ENCODE measurements around the gene KREMEN1.
"Not testable (repeated sequence)": the region's sequence is repeated elsewhere in the genome, so short reads cannot be mapped to it uniquely, and the experiment has no call there.

Gene KREMEN1

DNA sequence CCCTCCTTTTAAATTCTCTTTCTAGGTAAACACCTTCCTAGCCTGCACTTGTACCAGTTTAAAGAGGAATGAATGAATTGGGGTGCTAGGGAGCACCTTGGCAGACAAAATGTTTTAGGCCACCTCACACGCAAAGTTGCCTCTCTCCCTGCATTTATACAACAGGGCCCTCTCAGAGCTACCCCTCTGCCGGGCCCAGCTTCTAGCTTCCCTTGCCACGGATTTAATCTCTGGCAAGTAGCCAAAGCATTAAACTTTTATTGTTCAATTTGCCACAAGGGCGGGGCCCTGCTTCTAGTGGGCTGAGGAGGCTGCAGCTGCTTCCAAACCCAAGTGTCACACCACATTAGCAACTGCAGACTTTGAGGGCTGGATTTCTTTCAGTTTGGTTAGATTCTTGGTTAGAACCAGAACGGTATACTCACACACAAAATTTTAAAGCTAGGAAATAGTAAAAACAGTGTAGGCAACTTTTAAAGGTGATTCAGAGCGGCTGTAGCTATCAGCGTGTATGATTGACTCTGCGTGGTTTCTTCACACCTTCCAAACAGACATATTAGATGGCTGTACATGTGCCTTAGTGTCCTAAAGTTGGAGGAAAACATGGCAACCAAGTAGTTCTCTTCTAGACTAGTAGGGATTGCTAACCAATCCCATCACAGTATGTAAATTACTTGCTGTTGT is 6.5 kb downstream of the KREMEN1 start:
- no peak for DNase-seq

DNA sequence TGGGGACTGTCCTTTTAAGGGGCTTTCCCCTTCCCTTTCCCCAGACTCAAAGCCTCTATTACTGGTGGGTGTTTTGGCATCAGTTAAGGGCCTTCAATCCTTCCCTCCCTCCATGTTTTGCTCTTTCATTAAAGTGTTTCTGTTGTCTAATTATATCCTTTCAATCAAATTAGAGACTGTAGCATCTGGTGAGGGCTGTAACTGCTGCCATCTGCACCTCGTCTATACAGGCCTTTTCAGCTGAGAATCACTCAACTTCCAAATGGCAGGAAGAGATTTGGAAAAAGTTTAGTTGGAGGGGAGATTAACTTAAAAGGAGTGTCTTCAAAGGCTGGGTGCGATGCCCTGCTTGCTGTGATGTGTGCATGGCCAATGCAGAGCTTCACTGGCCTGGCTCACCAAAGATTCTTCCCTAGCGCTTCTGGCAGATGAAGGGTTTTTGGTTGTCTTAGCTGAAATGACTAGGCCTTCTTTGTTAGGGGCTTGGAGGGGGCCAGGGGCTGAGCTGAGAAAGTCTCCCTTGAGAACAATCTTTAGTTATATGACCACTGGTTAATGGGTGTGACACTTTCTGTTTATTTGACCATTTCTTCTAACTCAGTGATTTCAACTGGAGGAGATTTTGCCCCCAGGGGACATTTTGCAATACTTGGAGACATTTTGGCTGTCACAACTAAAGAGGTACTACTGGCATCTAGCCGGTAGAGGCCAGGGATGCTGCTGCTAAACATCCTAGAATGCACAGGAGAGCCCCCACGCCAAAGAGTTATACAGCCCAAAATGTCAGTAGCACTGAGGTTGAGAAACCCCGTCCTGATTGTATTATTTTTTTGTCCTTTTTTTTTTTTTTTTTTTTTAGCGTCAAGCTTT is 7.5 kb downstream of the KREMEN1 start:
- DNase-seq = no peak

DNA sequence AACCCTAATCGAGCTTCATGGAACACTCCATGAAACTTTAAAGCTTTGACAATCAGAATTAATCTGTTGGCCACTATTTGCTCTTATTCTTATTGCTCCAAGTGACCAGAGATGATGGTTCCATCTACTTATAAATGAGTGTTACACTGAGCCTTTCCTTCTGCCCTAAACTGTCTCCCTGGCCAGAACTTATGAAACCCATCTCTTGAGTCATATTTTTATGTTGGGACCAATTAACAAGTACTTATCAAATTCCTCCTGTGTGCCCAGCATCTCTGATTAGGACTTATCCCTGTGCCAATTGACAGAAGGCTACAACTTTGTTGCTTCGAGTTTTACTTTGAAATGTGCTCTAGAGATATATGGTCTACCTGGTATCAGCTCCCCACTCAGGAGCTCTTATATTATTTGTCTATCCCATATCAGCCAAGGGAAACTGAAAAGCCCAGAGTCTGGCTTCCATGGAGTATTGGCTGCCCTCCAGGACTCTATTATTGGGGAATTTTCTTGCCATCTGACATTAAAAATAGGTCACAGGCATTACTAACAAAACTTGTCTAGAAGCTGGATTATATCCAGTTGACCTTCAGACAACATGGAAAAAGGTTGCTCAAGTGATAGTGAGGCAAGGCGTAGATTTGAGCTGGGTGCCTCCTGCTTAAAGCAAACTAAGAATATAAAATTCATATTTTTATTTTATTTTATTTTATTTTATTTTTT is 8.8 kb downstream of the KREMEN1 start:
- no peak for DNase-seq

DNA sequence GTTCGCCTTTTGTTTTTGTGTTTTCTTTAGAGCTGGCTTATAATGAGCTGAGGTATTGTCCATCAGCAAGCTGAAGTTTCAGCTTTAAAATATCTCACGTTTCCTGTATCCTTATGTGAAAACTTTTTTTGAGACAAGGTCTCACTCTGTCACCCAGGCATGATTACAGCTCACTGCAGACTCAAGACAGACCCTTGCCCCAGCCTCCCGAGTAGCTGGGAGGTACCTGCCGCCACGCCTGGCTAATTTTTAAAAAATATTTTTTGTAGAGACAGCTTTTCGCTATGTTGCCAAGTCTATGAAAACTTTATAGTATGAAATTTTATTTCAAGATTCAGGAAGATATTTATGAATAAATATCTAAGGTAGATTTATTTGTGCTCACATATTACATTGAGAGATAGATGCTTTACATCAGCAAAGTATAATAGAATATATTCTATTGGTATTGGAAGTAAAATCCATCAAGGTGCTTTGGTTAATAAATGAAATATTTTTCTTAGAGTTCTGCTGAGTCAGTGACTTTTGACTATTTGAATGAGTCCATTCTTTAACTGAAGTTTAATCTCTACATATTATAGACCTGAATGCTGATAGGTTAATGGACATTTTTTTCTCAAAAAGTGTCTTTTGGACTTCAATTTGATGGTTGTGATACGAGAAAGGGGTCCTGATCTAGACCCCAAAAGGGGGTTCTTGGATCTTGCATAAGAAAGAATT is 10.2 kb downstream of the KREMEN1 start:
- DNase-seq = no peak

DNA sequence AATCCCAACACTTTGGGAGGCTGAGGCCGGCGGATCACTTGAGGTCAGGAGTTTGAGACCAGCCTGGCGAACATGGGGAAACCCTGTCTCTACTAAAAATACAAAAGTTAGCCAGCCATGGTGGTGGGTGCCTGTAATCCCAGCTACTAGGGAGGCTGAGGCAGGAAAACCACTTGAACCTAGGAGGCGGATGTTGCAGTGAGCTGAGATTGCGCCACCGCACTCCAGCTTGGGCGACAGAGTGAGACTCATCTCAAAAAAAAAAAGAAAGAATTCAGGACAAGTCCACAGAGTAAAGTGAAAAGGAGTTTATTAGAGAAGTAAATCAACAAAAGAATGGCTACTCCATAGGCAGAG is 10.7 kb downstream of the KREMEN1 start:
- DNase-seq = not testable (repeated sequence)

DNA sequence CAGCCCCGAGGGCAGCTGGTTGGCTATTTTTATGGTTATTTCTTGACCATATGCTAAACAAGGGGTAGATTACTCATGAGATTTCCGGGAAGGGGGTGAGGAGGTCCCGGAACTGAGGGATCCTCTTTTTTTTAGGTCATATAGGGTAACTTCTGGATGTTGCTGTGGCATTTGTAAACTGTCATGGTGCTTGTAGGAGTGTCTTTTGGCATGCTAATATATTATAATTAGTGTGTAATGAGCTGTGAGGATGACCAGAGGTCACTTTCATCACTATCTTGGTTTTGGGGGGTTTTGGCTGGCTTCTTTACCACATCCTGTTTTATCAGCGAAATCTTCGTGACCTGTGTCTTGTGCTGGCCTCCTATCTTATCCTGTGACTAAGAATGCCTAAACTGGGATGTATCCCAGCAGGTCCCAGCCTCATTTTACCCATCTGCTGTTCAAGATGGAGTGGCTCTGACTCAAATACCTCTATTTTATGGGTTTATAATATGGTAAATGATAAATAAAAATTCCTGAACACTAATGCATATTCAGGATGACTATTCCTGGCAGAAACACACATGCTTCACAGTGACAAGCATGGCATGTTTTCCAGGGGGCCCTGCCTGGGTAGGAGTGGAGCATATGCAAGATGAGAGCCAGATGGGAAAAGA is 11.2 kb downstream of the KREMEN1 start:
- no peak for DNase-seq

DNA sequence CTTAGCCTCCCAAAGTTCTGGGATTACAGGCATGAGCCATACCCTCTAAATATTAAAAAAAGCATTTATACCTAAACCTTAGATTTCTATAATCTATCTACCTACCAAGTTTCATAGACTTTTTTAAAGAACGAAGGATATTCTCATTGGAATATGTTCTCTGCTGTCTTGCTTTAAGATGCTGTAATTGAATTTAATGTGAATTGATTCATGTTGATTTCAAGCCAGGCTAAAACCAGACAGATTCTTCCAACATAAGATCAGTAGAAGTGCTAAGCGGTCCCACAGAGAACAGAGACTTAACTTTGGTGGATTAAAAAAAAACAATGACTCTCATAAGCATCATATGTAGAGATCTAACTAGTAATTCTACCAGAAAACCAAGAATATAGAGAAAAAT is 14.2 kb downstream of the KREMEN1 start:
- DNase-seq = no peak

DNA sequence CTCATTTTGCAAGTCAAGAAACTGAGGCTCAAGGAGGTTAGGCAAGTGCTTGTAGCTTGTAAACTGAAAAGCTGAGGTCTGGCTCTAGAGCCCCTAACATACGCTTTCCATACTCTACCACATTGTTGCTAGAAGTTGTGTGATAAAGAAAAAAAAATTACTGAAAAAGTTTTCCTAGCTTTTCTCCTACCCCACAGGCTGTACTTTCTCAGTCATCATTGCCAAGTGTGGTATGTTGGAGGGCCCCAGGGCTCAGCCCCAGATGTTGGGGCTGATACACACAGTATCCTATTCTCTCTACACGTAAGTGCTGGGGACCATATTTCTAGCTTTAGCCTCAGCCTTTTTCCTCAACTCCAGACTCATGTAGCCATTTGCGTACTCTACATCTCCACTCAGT is 16.0 kb downstream of the KREMEN1 start:
- DNase-seq = no peak

DNA sequence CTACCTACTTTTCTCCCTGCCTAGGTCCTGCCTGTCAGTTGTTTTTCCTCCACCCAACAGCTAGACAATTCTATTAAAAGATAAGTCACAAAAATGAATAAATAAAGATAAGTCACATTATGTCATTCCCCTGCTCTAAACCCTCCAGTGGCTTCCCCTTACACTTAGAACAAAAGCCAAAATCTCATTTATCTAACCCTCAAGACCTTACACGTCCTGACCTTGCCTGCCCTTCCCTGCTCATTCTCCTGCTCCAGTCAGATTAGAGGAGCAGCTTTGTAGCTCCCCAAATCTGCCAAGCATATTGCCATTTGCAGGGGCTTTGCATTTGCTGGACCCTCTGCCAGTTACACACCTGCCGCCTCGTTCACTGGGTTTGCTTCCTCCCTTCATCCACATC is 16.7 kb downstream of the KREMEN1 start:
- DNase-seq = no peak

DNA sequence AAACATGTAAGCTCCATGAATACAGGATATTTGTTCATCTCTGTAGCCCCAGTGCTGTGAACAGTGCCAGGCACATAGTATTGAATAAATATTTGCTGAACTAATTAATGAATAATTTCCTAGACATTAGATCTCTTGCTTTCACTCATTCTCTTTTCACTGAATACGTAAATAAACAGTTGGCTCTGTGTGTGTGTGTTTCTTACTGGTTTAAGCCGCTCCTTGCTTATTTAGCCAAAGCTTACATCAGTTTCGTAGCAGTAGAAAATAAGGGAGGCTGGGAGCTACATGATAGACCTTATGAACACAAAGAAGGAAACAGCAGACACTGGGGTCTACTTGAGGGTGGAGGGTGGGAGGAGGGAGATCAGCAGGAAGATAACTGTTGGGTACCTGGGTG is 17.2 kb downstream of the KREMEN1 start:
- no peak for DNase-seq

DNA sequence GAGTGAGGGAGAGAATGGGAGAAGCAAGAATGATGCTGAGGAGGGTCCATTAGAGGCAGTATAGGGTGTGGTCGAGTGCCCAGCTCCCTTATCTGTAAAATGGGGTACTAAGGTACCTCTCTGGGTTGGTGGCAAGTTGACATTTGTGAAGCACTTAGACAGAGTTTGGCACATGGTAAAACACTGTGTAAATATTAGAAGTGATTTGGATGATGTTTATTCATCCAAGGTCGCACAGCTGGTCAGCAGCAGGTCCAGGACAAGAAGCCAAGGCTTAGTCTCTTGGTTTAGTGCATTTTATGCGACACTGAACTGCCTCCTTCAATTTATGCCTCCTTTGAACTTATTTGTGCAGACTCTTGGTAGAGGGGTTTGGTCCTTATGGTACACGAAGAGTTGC is 19.4 kb downstream of the KREMEN1 start:
- no peak for DNase-seq

DNA sequence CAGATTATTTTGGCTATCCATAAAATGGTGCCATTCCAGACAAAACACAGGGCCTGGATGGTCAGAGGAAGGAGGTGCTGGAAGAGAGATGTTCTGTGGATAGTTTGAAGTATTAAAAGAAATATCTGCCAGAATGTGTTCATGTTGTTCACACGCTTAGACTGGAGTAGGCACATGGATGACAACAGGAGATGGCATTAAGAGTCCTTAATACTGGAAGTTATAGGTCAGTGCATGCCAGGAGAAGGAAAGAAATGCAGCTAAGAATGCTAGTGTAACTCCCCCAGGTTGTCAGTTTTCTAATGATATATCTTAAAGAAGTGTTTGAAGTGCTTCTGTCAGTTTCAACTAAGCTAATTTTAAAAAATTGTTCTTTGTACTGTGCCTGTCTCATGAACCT is 20.2 kb downstream of the KREMEN1 start:
- no peak for DNase-seq

DNA sequence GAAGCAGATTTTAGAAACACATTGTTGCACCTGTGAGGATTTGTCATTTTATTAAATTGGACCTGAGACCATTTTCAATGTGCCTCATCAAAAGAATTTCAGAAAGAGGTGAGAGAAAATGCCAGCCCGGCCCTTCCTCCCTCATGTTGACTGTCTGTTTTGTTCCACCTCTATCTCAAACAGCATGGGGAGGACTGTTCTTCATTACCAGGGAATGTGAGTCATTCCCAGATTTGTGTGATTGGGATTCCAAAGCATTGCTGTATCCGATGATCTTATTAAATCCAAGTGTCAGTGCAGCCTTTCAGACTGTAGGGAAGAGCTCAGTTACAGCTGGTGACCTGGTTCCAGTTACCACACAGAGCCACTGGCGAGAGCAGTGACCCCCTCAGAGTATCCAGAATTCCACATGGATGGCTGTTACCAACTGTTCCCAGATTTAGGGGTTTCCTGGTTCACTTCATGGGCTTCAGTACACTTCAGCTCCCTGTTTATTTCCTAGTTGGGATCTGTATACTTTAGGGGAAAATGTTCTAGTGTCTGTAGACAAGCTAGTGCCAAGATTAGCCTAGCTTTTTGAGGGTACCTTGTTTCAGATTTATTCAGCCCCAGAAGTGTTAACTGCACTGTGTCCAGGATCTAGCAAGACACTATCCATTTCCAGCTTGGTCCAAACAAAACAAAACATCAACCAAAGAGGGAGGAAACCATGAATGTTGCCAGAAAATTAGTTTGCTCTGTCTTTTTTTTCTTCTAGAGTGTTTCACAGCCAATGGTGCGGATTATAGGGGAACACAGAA is 20.9 kb downstream of the KREMEN1 start:
- DNase-seq = no peak

DNA sequence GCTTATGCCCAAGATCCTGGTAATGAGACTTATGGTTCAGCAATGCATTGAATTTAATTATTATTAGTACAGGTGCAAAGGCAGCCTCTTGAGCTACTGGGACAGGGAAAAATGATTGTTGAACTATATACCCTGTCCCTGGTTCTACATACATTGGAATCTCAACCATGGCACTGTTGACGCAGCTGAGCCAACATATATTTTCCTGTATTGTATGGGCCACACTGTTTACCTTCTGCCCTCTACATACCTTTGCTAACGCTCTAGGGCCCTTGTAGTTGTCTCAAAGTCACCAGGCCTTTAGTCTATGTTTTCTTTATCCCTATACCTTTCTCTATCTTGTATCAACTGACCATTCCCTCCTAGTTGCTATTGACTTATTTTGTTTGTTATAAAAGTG is 22.6 kb downstream of the KREMEN1 start:
- DNase-seq = no peak

DNA sequence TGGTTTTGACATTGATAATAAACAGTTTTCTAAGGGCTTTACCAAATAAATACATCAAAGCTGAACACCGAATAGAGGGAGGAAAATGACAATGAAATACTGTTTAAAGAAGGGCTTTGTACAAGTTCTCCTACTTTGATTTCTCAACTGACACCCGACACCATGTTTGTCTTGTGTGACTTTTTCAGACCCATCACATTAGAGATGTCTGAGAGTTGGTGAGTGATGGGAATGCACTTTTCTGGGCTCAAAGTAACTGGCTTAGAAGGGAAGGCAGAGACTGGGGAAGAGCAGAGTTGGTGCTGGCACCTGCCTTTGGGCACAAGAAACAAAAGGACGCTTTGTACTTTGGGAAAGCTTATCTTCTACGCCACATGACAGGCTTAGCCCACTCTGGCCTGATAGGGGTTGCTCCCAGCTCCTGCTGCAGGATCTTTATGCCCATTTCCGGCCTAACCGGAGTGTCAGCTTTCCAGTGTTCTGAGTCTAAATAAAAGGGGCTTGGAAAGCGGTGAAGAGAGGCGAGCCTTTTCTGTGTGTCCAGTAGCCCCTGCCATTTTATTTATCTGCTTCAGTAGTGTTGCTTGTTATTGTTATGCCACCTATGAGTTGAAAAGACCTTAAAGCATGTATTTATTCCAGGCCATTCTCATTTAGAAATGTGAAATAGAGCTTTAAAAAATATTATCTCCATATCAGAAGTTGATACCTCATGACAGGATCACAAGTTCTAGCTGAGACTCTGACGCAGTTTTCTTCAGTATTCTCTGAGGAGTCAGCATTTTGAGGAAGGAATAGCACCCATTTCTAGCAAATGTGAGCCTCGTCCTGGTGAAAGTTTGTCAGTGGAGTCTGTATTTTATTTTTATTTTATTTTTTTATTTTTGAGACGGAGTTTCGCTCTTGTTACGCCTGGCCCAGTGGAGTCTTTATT is 24.2 kb downstream of the KREMEN1 start:
- no peak for DNase-seq

DNA sequence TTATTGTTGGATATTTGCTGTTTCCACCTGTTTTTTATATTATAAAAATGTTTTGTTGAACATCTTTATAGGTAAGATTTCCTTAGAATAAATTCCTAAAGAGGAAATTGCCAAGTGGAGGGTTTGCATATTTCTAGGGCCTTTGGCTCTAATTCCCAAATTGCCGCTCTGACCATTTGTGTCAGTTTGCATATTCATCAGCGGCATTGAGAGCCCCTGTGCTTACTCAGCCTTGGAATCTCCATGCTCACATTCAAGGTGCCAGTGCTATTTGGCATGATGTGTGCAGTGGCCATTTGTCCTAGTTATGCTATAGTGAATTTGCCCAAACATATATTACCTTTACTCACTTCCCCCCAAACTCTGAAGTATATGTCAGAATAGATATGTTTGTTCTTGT is 25.5 kb downstream of the KREMEN1 start:
- DNase-seq = no peak

DNA sequence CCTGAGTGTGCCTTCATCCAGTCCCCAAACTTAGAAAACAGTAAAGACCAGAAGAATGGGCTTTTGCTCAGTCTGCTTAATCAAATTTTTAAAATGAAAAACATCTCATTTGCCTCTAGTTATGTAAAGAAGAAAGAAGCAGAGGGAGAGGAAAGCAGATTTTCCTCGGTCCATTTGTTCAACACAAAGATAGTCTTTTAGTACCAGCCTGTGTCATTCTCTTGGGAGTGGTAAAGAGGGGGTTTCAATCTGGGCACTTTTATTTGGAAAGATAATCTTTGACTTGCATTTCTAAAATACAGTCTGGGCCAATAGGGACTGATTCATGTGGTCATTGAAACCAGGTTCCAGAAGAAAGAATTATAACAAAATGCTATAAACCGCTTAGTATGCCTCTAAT is 29.5 kb downstream of the KREMEN1 start:
- no peak for DNase-seq

DNA sequence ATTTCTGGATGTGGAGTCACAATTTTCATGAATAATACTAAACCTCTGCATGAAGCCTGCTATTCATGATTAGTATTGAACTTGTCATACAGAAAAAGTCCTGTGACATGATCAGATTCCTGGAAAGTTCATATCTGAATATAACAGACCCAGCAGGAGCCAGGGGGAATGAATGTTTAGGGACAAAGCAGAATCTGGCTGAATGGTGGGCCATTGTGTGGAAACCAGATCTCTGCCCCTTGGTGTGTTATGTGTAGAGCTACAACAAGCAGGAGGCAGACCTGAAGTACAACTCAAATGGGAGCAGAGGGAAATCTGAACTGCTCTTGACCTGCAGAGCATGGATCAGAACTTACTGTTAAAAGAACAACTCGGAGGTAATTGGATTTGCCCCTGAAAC is 30.3 kb downstream of the KREMEN1 start:
- DNase-seq = no peak

DNA sequence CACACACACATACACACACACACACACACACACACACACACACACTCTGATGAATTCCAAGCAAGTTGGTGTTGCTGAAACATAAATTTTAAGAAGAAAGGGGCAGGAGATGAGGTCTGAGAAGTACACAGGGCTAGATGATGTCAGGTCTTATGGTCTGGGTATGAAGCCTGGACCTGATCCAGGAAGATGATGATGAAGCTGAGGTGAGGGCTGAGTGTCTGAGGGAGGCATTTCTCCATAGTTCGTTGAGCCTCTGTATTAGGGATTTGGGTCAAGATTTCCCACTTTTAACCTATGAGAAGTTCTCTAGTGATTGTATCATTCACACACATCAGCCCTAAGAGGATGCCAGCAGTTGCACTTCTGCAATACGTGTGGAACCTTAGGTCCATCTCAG is 32.6 kb downstream of the KREMEN1 start:
- no peak for DNase-seq

DNA sequence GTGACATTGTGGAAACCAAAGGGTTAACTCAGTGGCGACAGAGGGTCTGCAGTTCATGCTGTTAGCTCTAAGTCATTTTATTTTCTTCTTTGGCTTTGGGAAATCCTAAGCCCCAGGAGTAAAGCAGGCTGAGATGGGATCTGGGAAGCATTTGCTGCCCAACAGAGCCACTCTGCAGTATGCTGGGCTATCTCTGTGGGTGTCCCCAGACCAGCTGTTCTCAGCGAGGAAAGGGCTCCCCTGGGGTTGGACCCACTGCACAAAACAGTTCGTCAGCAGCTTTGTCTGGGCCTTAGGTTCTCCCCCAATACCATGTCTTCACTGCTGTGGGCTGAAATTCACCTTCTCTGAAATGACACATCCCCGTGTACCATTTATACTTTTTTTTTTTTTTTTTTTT is 34.0 kb downstream of the KREMEN1 start:
- DNase-seq = no peak

DNA sequence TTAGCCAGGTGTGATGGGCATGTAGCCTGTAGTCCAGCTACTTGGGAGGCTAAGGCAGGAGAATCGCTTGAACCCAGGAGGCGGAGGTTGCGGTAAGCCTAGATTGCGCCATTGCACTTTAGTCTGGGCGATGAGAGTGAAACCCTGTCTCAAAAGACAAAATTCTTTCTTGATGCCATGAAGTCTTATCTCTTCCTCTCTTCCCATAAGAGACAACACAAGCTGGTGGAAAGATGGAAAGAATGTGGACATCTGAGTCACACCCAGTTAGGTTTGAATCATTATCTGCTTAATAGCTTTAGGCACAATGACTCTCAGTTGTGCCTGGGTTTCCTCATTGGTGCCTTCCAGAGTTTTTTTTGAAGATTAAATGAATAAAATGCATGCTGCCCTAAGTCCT is 35.3 kb downstream of the KREMEN1 start:
- no peak for DNase-seq
